ENCODE data around the gene LCP1. TPM values are rescaled to one million over a fixed set of nuclear protein-coding genes. Genes with fewer than 3 reads are reported as not detected.

The LCP1 gene
- total RNA-seq, 1 donor from 2014 or later, result not detected

- TF ChIP-seq, protein P1, sequence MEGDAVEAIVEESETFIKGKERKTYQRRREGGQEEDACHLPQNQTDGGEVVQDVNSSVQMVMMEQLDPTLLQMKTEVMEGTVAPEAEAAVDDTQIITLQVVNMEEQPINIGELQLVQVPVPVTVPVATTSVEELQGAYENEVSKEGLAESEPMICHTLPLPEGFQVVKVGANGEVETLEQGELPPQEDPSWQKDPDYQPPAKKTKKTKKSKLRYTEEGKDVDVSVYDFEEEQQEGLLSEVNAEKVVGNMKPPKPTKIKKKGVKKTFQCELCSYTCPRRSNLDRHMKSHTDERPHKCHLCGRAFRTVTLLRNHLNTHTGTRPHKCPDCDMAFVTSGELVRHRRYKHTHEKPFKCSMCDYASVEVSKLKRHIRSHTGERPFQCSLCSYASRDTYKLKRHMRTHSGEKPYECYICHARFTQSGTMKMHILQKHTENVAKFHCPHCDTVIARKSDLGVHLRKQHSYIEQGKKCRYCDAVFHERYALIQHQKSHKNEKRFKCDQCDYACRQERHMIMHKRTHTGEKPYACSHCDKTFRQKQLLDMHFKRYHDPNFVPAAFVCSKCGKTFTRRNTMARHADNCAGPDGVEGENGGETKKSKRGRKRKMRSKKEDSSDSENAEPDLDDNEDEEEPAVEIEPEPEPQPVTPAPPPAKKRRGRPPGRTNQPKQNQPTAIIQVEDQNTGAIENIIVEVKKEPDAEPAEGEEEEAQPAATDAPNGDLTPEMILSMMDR (IDR thresholded peaks at IDR 0.05), result no peak
- Mint-ChIP-seq H3K27ac (ENCODE audit: unreplicated experiment) (no peak within 1 kb of the TSS), H3K9me3 (ENCODE audit: unreplicated experiment) (no peaks in the 10 kb centered on the region), H3K4me3 (ENCODE audit: unreplicated experiment) (peak within 1 kb of the TSS; percentile 74), H3K36me3 (ENCODE audit: unreplicated experiment) (no peaks in the 10 kb centered on the region), H3K27me3 (ENCODE audit: unreplicated experiment) (peaks cover 32% of the 10 kb centered on the region), H3K4me1 (ENCODE audit: unreplicated experiment) (peaks cover 5% of the 10 kb centered on the region)
- DNase-seq (ENCODE audit: extremely low spot score, unreplicated experiment), result peak; percentile 88
Measured at GRCh38 chr13:46211483-46212351, 29.7 kb upstream of the LCP1 start, which contains the start of gene LRRC63. Gene LRRC63, plus strand, starts transcription at chr13:46211928. Its CDS starts 1,107 bp downstream, at chr13:46213035.

- H3K9me3 Mint-ChIP-seq (ENCODE audit: unreplicated experiment), result no peaks in the 10 kb centered on the region
- peak overlapping the region; percentile 71 for H3K4me3 Mint-ChIP-seq (ENCODE audit: unreplicated experiment)
- peaks cover 5% of the 10 kb centered on the region for H3K4me1 Mint-ChIP-seq (ENCODE audit: unreplicated experiment)
- no peak overlapping the region for H3K27ac Mint-ChIP-seq (ENCODE audit: unreplicated experiment)
- no peak for DNase-seq (ENCODE audit: extremely low spot score, unreplicated experiment)
- H3K36me3 Mint-ChIP-seq (ENCODE audit: unreplicated experiment), result no peaks in the 10 kb centered on the region
- peaks cover 28% of the 10 kb centered on the region for H3K27me3 Mint-ChIP-seq (ENCODE audit: unreplicated experiment)
- TF ChIP-seq, protein P1 (IDR thresholded peaks at IDR 0.05), result no peak
Measured at GRCh38 chr13:46211116-46211482, 29.1 kb upstream of the LCP1 start.

GRCh38 chr13:46210362-46211083 lies 28.5 kb upstream of the LCP1 start:
- DNase-seq (ENCODE audit: extremely low spot score, unreplicated experiment), result no peak
- Mint-ChIP-seq H3K9me3 (ENCODE audit: unreplicated experiment) (no peaks in the 10 kb centered on the region), H3K36me3 (ENCODE audit: unreplicated experiment) (no peaks in the 10 kb centered on the region), H3K4me3 (ENCODE audit: unreplicated experiment) (peak overlapping the region; percentile 71), H3K27me3 (ENCODE audit: unreplicated experiment) (peaks cover 25% of the 10 kb centered on the region), H3K27ac (ENCODE audit: unreplicated experiment) (no peak overlapping the region), H3K4me1 (ENCODE audit: unreplicated experiment) (peaks cover 5% of the 10 kb centered on the region)
- TF ChIP-seq, protein P1 (IDR thresholded peaks at IDR 0.05), result no peak

DNA sequence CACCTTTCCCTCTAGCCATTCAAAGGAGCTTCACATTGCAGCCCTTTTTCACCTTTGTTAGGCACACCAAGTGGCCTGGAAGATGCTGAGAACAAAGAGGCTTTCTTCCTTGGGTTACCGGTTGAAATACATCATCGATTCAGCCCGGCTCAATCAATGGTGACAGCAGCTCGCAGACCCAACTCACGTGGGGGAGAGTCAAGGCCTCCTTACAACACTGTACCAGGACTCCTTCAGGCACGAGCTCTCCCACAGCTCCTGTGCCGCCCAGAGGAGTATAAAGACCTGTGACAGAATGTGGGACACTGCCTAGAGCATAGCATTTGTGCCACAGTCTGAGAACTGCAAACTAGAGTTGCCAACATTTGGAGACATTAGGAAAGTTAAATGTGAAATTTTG lies 25.9 kb upstream of the LCP1 start:
- Mint-ChIP-seq H3K27ac (ENCODE audit: unreplicated experiment) (no peak overlapping the region), H3K36me3 (ENCODE audit: unreplicated experiment) (no peaks in the 10 kb centered on the region), H3K4me3 (ENCODE audit: unreplicated experiment) (no peak overlapping the region), H3K27me3 (ENCODE audit: unreplicated experiment) (peaks cover 25% of the 10 kb centered on the region), H3K9me3 (ENCODE audit: unreplicated experiment) (no peaks in the 10 kb centered on the region), H3K4me1 (ENCODE audit: unreplicated experiment) (peaks cover 5% of the 10 kb centered on the region)
- TF ChIP-seq, protein P1 (IDR thresholded peaks at IDR 0.05), result no peak
- DNase-seq (ENCODE audit: extremely low spot score, unreplicated experiment), result no peak

- H3K36me3 Mint-ChIP-seq (ENCODE audit: unreplicated experiment), result no peaks in the 10 kb centered on the region
Measured at GRCh38 chr13:46206143-46206542, 24.2 kb upstream of the LCP1 start.

More at GRCh38 chr13:46206143-46206542, 24.2 kb upstream of the LCP1 start:
- DNase-seq (ENCODE audit: extremely low spot score, unreplicated experiment), result no peak
- Mint-ChIP-seq H3K4me1 (ENCODE audit: unreplicated experiment) (peaks cover 2% of the 10 kb centered on the region), H3K9me3 (ENCODE audit: unreplicated experiment) (no peaks in the 10 kb centered on the region), H3K4me3 (ENCODE audit: unreplicated experiment) (no peak overlapping the region), H3K27me3 (ENCODE audit: unreplicated experiment) (peaks cover 23% of the 10 kb centered on the region), H3K27ac (ENCODE audit: unreplicated experiment) (no peak overlapping the region)
- TF ChIP-seq, protein P1 (IDR thresholded peaks at IDR 0.05), result no peak
